NOMO-1 (cell line): ENCODE measurements around the gene ERCC2.
"Not testable (repeated sequence)": the region's sequence is repeated elsewhere in the genome, so short reads cannot be mapped to it uniquely, and the experiment has no call there.

Experiments used
- DNase-seq, 2 experiments: peaks; one replicate each; lab custom pipeline; 2025; ENCODE audit not compliant: unreplicated experiment in 2 of 2; lab: John Stamatoyannopoulos, UW

The ERCC2 gene

DNA sequence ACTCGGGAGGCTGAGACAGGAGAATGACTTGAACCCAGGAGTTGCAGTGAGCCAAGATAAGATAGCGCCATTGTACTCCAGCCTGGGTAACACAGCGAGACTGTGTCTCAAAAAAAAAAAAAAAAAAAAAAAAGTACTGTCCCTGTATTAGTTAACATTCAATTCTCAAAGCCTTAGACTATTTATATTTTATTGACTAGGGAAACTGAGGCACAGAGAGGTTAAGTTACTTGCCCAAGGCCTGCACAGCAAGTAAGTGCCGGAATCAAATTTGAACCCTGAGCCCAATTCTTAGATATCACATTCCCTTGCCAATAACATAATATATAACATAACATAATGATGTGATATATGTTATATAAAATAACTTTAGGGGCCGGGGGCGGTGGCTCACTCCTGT is 30.7 kb downstream of the ERCC2 start:
- no peak for DNase-seq

DNA sequence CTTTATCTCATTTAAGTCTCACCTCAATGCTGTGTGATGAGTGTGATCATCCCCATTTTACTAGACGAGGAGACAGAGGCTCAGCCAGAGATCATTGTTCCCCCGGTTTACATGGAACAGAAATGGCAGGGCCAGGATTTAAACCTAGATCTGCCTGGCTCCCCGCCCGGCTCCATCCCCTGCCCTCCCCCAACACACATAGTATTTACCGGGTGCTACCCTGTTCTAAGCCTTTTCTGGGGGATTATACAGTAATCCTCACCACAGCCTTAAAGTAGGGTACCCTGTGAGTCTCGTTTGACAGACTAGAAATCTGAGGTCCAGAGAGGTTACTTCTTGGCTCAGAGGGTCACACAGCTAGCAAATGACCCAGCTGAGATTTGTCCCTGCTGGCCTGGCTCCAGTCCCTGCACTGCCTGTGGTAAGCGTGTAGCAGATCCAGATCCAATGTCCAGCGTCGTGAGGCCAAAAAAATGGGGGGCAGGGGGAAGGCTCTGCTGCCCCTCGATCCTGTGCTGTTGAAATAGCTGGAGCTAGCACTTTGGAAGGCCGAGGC is 33.6 kb downstream of the ERCC2 start:
- DNase-seq = no peak

DNA sequence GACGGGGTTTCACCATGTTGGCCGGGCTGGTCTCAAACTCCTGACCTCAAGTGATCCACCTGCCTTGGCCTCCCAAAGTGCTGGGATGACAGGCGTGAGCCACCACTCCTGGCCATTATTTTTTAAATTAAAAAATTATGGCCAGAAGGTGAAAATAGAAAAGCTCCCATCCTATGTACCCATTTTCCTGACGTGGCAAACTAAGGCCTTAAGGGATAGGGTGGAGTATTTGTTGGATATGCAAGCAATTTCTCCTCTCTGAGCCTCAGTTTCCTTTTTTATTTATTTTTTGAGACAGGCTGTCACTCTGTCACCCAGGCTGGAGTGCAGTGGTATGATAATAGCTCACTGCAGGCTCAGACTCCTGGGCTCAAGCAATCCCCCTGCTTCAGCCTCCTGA is 35.5 kb downstream of the ERCC2 start:
- not testable (repeated sequence) for DNase-seq

DNA sequence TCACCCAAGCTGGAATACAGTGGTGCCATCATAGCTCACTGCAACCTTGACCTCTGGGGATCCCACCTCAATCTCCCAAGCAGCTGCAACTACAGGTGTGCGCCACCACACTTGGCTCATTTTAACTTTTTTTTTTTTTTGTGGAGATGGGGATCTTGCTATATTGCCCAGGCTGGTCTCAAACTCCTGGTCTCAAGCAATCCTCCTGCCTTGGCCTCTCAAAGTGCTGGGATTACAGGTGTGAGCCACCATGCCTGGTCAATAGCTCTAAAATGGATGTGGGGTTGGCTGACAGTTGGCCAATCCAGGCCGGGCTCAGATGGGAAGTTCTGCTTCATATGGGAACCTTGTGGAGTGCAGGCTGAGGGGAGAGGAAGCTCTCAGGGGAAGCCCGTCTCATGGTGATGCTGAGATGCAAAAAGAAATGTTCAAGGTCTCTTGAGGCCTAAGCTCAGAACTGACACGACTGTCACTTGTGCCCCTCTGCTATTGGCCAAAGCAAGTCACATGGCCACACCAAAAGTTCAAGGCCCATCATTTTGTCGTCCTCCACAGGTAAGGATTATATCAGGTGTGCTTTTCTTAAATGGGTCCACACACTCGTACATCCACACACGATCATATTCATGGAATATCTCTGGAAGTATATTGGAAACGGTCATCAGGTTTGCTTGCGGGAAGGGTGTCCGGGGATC is 36.6 kb downstream of the ERCC2 start:
- no peak for DNase-seq

DNA sequence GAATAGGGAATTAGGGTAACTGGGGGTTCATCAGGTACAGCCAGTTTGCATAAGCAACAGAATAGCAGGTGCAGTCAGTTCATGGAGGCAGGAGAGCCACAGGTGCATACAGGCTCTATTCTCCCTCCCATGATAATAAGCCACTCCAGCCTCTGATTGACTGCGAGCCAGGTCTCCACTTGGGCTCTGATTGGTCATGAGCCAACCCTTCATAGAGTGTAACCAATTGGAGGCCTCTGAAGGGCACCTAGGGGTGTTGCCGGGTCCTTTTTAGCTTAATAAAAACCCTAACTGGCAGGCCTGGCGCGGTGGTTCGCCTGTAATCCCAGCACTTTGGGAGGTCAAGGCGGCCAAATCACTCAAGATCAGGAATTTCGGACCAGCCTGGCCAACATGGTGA is 39.0 kb downstream of the ERCC2 start:
- DNase-seq = no peak

DNA sequence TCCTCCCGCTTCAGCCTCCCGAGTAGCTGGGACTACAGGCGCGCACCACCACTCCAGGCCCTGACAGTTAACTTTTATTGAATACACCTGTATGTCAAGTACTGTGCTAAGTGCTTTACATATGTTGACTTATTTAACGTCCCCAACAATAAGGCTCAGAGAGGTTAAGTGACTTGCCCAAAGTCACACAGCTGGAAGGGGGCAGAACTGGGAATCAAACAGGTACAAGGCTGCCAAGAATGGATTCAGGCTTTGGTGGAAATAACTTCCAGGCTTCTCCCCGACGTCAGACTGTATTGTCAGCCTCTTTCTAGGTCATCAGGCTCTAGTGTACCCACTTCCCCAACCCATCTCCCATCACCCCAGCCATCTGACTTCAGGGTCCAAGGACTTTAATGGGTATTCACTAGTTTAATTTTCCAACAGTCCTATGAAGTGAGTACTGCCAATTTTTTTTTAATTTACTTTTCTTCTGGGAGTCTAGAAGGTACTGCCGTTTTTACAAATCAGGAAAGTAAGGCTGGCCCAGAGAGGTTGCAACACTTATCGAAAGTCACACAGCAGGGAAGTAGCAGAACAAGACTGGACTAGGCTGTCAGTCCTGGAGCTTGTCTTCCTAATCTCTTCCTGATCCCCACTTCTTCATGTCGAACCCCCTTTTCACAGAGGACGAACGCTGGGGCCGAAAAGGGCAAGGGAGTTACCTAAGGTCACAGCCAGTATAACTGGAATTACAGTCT is 42.8 kb downstream of the ERCC2 start:
- no peak for DNase-seq

DNA sequence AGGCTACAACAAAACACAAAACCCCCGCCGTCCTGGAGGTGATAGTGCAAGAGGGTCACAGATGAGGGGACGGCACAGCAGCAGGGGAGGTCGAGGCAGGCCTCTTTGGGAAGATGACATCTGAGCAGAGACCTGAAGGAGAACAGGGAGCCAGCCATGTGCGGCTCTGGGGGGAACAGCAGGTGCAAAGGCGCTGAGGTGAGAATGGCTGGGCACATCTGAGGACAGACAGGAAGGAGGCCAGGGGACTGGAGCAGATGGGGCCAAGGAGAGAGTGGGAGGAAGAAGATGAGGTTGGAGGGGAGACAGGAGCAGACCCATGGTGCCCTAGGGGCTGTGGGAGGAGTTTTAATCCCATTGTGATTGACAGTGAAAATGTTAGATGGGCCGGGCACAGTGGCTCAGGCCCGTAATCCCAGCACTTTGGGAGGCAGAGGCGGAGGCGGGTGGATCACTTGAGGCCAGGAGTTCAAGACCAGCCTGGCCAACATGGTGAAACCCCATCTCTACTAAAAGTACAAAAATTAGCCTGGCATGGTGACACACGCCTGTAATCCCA is 45.9 kb downstream of the ERCC2 start:
- DNase-seq = no peak

DNA sequence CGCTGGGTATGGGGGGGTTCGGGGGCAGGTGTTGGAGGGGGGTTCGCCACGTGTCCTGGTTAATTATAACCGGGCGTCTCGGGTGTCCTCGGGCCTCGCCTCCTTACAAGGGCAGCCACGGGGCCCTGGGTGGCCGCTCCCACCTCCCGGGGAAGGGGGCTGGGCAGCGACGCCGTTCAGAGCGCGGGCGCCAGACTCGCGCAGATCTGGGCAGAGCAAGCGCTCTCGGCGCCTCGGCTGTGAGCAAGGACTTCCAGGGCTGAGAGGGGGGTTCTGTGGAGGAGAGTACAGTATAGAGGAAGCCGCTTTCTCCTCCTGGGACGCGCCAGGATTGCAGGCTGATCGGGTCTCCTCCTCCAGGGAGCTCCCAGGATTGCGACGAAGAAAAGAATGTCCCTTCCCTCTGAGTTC is 46.7 kb downstream of the ERCC2 start:
- DNase-seq = no peak

DNA sequence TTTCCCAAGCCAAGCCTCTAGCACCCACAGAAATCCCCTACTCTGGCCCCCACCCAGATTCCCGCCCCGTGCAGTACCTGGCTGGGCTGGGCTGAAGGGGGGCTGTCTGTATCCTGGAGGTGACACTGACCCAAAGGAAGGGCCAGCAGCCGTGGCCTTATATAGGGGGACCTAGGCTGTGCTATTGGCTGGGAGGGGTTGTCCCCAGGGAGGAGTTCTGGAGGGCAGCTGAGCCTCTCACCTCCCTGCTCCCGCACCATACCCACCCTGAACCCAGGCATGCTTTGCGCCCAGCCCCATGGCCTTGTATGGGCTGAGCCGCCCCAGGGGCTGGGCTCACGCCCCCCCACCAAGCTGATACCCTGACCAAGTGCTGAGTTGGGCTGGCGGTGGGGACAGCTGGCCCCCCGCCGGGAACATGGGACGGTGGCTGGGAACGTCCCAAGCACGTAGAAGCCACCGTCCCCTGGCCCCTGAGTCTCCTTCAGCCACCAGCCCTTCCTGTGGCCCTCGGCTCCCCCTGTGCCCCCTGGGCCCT is 47.6 kb downstream of the ERCC2 start, which contains the start of gene CKM:
CKM (minus strand) TSS at position 132 of the 538 bp plus-strand sequence. CDS start 3,162 bp downstream, outside the sequence.
- no peak for DNase-seq

DNA sequence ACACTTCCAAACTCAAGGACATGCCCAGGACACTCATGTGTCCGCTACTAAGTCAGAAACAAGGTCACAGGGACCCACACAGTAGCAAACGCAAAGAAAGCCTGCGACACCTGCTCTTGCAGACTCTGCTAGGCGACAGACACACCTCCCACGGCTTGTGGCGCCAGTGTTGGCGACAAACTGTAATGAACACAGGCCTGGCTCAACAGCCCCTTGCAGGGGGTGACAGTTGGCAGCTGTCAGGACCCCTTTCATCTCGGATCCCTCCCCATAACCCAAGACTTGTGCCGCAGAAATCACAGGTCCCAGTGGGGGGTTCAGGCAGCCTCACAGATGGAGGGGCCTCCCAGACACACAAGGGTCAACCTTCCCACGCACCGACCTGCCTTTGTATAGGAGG is 48.1 kb downstream of the ERCC2 start:
- DNase-seq = no peak

DNA sequence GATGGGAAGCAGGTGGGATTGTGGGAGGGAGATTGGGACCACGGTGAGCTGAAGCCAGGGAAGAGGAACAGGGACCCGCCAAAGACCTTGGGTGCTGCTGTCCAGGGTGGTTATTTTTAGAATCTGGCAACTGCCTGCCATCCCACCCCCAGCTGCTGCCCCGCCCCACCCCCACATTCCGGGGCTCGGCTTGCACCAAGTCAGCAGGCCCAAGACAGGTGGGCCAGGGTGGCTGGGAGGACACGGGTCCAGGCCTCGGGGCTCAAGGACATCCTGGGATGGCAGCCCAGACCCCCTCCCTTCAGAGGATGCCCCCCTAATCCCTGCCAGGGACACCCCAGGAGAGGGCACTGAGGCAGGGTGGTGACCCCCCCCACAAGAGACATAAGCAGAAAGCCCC is 48.5 kb downstream of the ERCC2 start:
- DNase-seq = no peak

DNA sequence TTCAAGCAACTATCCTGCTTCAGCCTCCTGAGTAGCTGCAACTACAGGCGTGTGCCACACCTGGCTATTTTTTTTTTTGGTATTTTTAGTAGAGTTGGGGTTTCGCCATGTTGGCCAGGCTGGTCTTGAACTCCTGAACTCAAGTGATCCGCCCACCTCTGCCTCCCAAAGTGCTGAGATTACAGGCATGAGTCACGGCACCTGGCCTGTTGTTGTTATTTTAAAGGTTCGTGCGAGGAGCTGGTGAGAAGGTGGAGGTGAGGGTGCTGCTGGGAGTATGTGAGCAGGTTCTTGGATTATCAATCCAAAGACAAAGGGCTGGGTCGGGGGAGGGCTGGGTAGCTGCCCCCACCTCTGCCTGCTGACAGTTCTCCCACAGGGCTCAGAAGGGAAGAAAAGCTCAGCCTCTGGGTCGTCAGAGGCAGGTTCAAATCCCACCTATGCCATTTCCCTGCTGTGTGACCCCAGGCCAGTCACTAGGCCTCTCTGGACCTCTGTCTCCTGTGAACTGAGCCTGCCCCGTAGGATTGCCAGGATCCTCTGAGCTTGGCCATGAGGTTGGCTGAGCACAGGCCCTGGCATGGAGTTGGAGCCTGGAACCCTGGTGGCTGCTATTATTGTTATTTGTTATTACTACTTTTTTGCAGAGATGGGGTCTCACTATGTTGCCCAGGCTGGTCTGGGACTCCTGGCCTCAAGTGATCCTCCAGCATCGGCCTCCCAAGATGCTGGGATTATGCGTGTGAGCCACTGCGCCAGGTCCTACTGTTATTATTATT is 49.2 kb downstream of the ERCC2 start:
- DNase-seq = no peak

DNA sequence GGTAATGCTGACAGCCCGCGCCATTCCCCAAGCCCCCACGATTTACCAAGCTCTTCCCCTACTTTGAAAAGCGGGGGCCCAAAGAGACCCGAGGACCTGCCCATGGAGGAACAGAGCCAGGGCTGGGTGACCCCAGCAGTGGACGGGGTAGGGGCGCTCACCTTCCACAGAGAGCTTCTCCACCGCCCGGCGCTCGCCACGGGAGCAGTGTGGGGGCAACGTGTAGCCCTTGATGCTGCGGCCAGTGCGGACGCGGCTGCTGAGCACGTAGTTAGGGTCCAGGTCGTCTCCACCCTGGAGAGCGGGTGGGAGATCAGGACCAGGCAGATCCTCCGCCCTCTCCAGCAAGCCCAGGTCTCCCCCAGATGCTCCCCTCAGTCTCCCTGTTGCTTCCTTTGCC is 55.1 kb downstream of the ERCC2 start:
- no peak for DNase-seq

DNA sequence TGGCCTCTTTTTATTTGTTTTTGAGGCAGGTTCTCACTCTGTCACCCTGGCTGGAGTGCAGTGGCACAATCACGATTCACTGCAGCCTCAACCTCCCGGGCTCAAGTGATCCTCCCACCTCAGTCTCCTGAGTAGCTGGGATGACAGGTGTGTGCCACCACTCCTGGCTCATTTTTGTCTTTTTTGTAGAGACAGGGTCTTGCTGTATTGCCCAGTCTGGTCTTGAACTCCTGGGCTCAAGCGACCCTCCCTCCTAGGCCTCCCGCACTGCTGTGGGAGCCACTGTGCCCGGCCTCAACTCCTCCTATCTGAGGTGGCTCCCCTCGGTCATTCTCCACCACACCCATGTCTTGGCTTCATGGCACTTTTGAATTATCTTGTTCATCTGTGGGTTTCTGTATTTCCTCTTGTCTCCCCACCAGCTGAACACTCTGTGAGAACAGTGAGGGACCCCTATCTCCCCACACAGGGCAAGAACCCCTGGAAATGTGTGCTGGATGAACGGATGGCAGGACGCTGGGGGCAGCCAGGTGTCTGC is 55.6 kb downstream of the ERCC2 start:
- no peak for DNase-seq

DNA sequence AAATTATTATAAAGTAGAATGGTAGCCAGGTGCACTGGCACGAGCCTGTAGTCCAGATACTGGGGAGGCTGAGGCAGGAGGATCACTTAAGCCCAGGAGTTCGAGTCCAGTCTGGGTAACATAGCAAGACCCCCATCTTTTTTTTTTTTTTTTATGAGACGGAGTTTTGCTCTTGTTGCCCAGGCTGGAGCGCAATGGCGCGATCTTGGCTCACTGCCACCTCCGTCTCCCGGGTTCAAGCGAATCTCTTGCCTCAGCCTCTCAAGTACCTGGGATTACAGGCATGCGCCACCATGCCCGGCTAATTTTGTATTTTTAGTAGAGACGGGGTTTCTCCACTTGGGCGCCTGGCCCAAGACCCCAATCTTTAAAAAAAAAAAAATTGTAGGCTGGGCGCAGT is 58.1 kb downstream of the ERCC2 start:
- not testable (repeated sequence) for DNase-seq

DNA sequence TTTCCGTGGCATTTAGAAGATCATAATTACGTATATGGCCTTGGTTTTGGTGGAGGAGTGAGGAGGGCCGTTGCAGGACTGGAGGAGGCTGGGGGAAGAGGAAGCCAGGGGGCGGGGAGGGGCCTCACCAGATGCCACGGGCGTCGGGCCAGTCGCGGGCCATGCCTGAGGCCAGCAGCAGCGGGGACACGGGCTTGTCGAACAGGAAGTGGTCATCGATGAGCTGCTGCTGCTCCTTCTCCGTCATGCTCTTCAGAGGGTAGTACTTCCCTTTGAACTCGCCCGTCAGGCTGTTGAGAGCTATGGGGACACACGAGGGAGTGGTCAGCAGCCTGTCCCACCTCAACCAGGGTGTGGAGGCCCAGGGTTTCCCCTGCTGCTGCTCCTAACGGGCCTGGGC is 58.8 kb downstream of the ERCC2 start:
- peak; percentile 29 to 44 for DNase-seq

DNA sequence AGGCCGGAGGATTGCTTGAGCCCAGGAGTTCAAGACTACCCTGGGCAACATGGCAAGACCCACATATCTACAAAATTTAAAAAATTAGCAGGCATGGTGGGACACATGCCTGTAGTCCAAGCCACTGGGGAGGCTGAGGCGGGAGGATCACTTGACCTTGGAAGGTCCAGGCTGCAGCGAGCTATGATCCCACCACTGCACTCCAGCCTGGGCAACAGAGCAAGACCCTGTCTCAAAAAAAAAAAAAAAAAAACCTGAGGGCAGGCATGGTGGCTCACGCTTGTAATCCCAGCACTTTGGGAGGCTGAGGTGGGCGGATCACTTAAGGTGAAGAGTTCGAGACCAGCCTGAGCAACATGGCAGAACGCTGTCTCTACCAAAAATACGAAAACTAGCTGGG is 61.1 kb downstream of the ERCC2 start:
- not testable (repeated sequence) for DNase-seq

DNA sequence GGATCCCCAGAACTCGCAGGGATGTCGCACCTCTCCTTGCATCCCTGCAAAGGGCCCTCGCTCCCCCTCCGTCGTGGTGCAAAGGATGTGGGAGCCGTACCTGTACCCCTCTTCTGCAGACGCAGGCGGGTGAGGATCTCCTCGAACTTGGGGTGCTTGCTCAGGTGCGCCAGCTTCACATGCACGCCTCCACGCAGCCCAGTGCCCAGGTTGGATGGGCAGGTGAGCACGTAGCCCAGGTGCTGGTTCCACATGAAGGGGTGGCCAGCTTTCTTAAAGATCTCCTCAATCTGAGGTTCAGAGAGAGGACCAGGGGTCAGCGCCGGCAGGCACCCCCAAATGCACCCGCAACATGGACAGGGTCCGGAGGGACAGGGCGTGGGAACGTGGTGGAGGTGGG is 63.0 kb downstream of the ERCC2 start:
- DNase-seq = no peak

DNA sequence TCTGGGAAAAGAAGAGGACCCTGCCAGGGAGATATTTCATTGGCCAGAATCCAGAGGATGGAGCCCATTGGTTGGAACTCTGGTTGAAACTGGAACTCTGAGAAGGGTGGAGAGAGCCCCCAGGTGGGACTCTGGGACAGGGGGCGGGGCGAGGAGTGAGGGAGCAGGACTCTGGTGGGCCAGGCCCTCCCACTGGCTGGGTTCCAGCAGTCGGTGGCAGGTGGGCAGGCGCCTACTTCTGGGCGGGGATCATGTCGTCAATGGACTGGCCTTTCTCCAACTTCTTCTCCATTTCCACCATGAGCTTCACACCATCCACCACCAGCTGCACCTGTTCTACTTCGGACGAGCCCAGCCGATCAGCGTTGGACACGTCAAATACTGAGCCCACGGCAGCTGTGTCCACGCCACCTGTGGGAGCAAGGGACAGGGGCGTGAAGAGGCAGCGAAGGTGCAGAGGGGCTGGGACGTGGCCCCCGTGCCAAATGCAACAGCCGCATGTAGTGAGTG is 63.8 kb downstream of the ERCC2 start:
- no peak for DNase-seq

DNA sequence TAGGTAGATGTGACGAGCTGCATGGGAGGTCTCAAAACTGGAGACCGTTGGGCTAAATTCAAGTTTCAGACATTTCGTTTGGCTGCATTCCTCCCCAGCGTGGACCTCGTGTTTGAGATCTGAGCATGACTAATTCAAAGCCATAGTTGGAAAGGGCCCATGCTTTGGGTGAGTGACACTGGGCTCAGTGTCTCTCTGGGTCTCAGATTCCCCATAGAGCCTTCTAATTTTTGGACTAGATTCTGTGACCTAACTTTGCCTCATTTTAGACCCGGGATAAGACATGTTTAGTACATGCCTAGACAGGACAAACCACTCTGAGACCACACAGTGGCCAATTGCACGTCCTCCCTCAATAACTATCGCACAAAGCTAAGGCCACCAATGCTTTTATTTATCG is 64.3 kb downstream of the ERCC2 start:
- DNase-seq = no peak
